Measurements from ENCODE around the gene HOXB9. TPM values are rescaled to one million over a fixed set of nuclear protein-coding genes. Genes with fewer than 3 reads are reported as not detected.

HOXB9 gene
- total RNA-seq, 1 donor from 2014 or later = 0.20 TPM

DNA sequence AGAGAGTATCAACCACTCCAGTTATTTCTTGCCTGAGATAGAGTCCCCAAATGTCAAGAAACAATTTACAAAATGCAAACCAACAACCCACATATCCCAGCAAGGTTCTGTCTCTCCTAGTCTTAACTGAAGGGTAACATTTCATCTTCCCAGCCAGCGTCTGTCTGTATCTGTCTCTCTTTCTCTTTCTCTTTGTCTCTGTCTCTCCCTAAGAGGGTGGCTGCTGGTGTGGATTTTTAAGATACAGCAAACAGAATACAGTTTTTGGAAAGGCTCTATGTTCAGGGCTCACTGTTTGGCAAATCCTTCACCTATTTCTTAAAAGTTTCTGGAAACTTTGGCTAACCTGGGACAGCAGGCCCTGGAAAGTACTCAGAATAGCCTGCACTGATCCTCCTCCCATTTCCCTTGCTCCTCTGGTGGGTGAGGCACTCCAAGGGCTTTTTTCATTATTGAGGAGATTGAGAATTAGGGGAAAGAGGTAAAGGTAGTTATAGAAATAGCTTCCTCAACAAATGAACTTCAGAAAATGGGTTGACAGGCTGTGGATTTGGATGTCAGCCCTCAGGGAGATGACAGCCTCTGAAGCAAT lies 54.2 kb downstream of the HOXB9 start:
- Mint-ChIP-seq H3K4me3 (ENCODE audit: unreplicated experiment) (no peak overlapping the region), H3K36me3 (ENCODE audit: low read depth) (no peaks in the 10 kb centered on the region), H3K27ac (ENCODE audit: unreplicated experiment) (no peak overlapping the region), H3K27me3 (ENCODE audit: low read depth) (peaks cover 79% of the 10 kb centered on the region), H3K9me3 (ENCODE audit: low read depth) (no peaks in the 10 kb centered on the region), H3K4me1 (ENCODE audit: low read depth) (no peaks in the 10 kb centered on the region)
- TF ChIP-seq, protein P1, sequence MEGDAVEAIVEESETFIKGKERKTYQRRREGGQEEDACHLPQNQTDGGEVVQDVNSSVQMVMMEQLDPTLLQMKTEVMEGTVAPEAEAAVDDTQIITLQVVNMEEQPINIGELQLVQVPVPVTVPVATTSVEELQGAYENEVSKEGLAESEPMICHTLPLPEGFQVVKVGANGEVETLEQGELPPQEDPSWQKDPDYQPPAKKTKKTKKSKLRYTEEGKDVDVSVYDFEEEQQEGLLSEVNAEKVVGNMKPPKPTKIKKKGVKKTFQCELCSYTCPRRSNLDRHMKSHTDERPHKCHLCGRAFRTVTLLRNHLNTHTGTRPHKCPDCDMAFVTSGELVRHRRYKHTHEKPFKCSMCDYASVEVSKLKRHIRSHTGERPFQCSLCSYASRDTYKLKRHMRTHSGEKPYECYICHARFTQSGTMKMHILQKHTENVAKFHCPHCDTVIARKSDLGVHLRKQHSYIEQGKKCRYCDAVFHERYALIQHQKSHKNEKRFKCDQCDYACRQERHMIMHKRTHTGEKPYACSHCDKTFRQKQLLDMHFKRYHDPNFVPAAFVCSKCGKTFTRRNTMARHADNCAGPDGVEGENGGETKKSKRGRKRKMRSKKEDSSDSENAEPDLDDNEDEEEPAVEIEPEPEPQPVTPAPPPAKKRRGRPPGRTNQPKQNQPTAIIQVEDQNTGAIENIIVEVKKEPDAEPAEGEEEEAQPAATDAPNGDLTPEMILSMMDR (IDR thresholded peaks at IDR 0.05) = no peak
- no peak for DNase-seq (ENCODE audit: low spot score)

Small RNA genes lying within 50 kb of the gene (microRNA-seq; reads per million reads assigned to microRNA genes)
- not detected for gene MIR196A1 (ENCODE audit: borderline number of aligned reads)

Other genes starting within 250 kb of the HOXB9 start
- gene SKAP1, start 196.1 kb downstream of the HOXB9 start, total RNA-seq = not detected in 3 replicates
- not detected in 3 replicates for gene HOXB1, start 95.3 kb downstream of the HOXB9 start, total RNA-seq
- gene HOXB2, start 81.2 kb downstream of the HOXB9 start, total RNA-seq = 0.72 TPM in 2 of 3 replicates, not detected in the other
- not detected in 3 replicates for gene HOXB4, start 48.0 kb downstream of the HOXB9 start, total RNA-seq
- 0.18 to 0.57 TPM in 2 of 3 replicates, not detected in the other for gene HOXB3, start 36.1 kb downstream of the HOXB9 start, total RNA-seq
- not detected in 3 replicates for gene HOXB5, start 32.6 kb downstream of the HOXB9 start, total RNA-seq
- gene HOXB6, start 21.4 kb downstream of the HOXB9 start, total RNA-seq = not detected in 3 replicates
- gene HOXB7, start 15.3 kb downstream of the HOXB9 start, total RNA-seq = not detected in 3 replicates
- gene HOXB8, start 11.1 kb downstream of the HOXB9 start, total RNA-seq = not detected in 3 replicates
- gene PRAC1, start 96.2 kb upstream of the HOXB9 start, total RNA-seq = not detected in 3 replicates
- gene PRAC2, start 96.8 kb upstream of the HOXB9 start, total RNA-seq = not detected in 3 replicates
- 0.19 TPM in 1 of 3 replicates, not detected in the others for gene HOXB13, start 102.4 kb upstream of the HOXB9 start, total RNA-seq
- not detected in 3 replicates for gene TTLL6, start 190.9 kb upstream of the HOXB9 start, total RNA-seq
- gene CALCOCO2, start 204.7 kb upstream of the HOXB9 start, total RNA-seq = 72.4 to 97.9 TPM (median 76.5 TPM) in 3 replicates